K562 (cell line): Measurements from ENCODE around the gene FAM171A1. TPM values are rescaled to one million over a fixed set of nuclear protein-coding genes. Genes with fewer than 3 reads are reported as not detected.

Experiments used
- ATAC-seq: fragments of 200-7000 bp; cut with Tn5 transposase; 3 replicates; pipeline ENCODE4 v1.9.1; 2020; ENCODE audit warnings: moderate library complexity
- BruUV-seq: library from RNA; stranded (reverse); fragments of 400-500 nt; replicated peaks from 2 replicates; lab custom pipeline; 2021; lab: Mats Ljungman, UMichigan
- CTCF ChIA-PET: fragments of 300-600 bp; formaldehyde crosslinking; extraction: SDS; loops from one replicate; lab custom pipeline; 2021; ENCODE audit warnings: low intra/inter-chr PET ratio; lab: Yijun Ruan, JAX
- POLR2A ChIA-PET: fragments of 300-600, 350-650 bp; sonication (Branson Sonifier 250); formaldehyde crosslinking; extraction: SDS; loops from one replicate; lab custom pipeline; 2021; ENCODE audit warnings: antibody characterized with exemption, inconsistent platforms; lab: Yijun Ruan, JAX
- DNase-seq, 4 experiments: peaks; one replicate each; pipeline versions ENCODE4 v3.0.0 to v3.0.0-alpha.2; 2011 to 2018; ENCODE audit warnings: low spot score in 3 of 4, mixed read lengths in 3 of 4; ENCODE audit errors: extremely low read depth in 1 of 4
- FAIRE-seq: peaks from 2 replicates; lab custom pipeline; 2011; peaks lifted over from hg19 to GRCh38; lab: Jason Lieb, UNC
- H2AFZ ChIP-seq: 2 replicates; pipeline ENCODE4 v1.6.0; 2011; ENCODE audit warnings: low read depth, low read length, control low read depth, inconsistent platforms
- H3K27ac ChIP-seq: fragments of 200-600 bp; 3 replicates; pipeline ENCODE4 v1.8.0; 2011; ENCODE audit warnings: low read depth, mild to moderate bottlenecking, control low read depth, inconsistent platforms, low read length, moderate library complexity, mixed read lengths; ENCODE audit errors: extremely low read depth
- H3K27me3 ChIP-seq, 2 experiments: fragments of 300-600 bp in 1 of 2; 2 replicates in 1 of 2; 3 replicates in 1 of 2; pipeline versions ENCODE4 v1.6.0 to v1.8.0; 2011; ENCODE audit warnings: inconsistent platforms in 2 of 2, low read length in 2 of 2, mild to moderate bottlenecking in 1 of 2, mixed read lengths in 1 of 2, moderate library complexity in 1 of 2; ENCODE audit not compliant: control insufficient read depth in 2 of 2, insufficient read depth in 2 of 2
- H3K36me3 ChIP-seq: fragments of 300-600 bp; 3 replicates; pipeline ENCODE4 v1.8.0; 2011; ENCODE audit warnings: mild to moderate bottlenecking, low read length, inconsistent platforms; ENCODE audit not compliant: control insufficient read depth, insufficient read depth
- H3K4me1 ChIP-seq, 2 experiments: fragments of 200-600 bp in 1 of 2; replicated peaks in 1 of 2; 2 replicates in 1 of 2; 3 replicates in 1 of 2; pipeline versions ENCODE4 v1.5.1 to v1.8.0; 2011; ENCODE audit warnings: inconsistent platforms in 2 of 2, low read length in 2 of 2, mild to moderate bottlenecking in 1 of 2, mixed read lengths in 1 of 2, moderate library complexity in 1 of 2; ENCODE audit not compliant: control insufficient read depth in 2 of 2, insufficient read depth in 2 of 2
- H3K4me2 ChIP-seq: 2 replicates; pipeline ENCODE4 v1.6.1; 2011; ENCODE audit warnings: low read length, control low read depth, inconsistent platforms, mixed read lengths; ENCODE audit not compliant: insufficient read depth
- H3K4me3 ChIP-seq: fragments of 200-600 bp; sonication (generic), shearing (Covaris generic); 2 replicates; pipeline ENCODE4 v1.5.1; 2016; ENCODE audit warnings: control low read depth, inconsistent platforms
- H3K79me2 ChIP-seq: fragments of 200-600 bp; 3 replicates; pipeline ENCODE4 v1.8.0; 2011; ENCODE audit warnings: low read length, inconsistent platforms; ENCODE audit not compliant: control insufficient read depth, insufficient read depth
- H3K9ac ChIP-seq, 2 experiments: 2 replicates each; pipeline versions ENCODE4 v1.6.0 to v1.6.1; 2011; ENCODE audit warnings: low read depth in 2 of 2, low read length in 2 of 2, control low read depth in 1 of 2, inconsistent platforms in 1 of 2, mild to moderate bottlenecking in 1 of 2, mixed read lengths in 1 of 2; ENCODE audit not compliant: insufficient read depth in 1 of 2
- H3K9me1 ChIP-seq: one replicate; pipeline ENCODE4 v1.6.0; 2011; ENCODE audit warnings: inconsistent platforms, mild to moderate bottlenecking, low read length, moderate library complexity; ENCODE audit not compliant: control insufficient read depth, insufficient read depth
- H3K9me3 ChIP-seq: replicated peaks from 2 replicates; pipeline ENCODE4 v1.5.1; 2011; ENCODE audit warnings: low read depth, low read length, inconsistent platforms; ENCODE audit not compliant: control insufficient read depth, insufficient read depth
- H4K20me1 ChIP-seq: replicated peaks from 2 replicates; pipeline ENCODE4 v1.6.1; 2011; ENCODE audit warnings: low read length, inconsistent platforms, mixed read lengths; ENCODE audit not compliant: control insufficient read depth, insufficient read depth
- BCOR ChIP-seq: fragments of 450-650 bp; IDR thresholded peaks from 2 replicates; pipeline ENCODE4 v1.6.1; 2016
- BHLHE40 ChIP-seq: IDR thresholded peaks from 2 replicates; pipeline ENCODE4 v1.6.1; 2011; ENCODE audit warnings: low read length, improper control_type of control experiment
- GATA2 ChIP-seq: sonication (generic); formaldehyde crosslinking; IDR thresholded peaks from 2 replicates; pipeline ENCODE4 v1.4.0; 2020; ENCODE audit warnings: mild to moderate bottlenecking, missing genetic modification reagents
- GATAD2B ChIP-seq: fragments of 450-650 bp; IDR thresholded peaks from 2 replicates; pipeline ENCODE4 v1.6.1; 2017; ENCODE audit warnings: mild to moderate bottlenecking, borderline replicate concordance
- MTA1 ChIP-seq: fragments of 450-650 bp; IDR thresholded peaks from 2 replicates; pipeline ENCODE4 v1.6.1; 2017; ENCODE audit warnings: borderline replicate concordance
- NCOA4 ChIP-seq: fragments of 450-650 bp; IDR thresholded peaks from 2 replicates; pipeline ENCODE4 v1.6.1; 2018; ENCODE audit warnings: mild to moderate bottlenecking; ENCODE audit not compliant: partially characterized antibody
- PYGO2 ChIP-seq: fragments of 450-650 bp; IDR thresholded peaks from 2 replicates; pipeline ENCODE4 v1.6.1; 2016; ENCODE audit warnings: mild to moderate bottlenecking, missing genetic modification characterization, moderate library complexity, missing compliant biosample characterization
- RAD21 ChIP-seq, 2 experiments: fragments of 250-450 bp in 1 of 2; fragments of 450-650 bp in 1 of 2; sonication (Bioruptor Pico) in 1 of 2; formaldehyde crosslinking in 1 of 2; IDR thresholded peaks in 1 of 2; conservative IDR thresholded peaks in 1 of 2; 2 replicates each; pipeline versions ENCODE4 v1.4.0 to v1.8.0; 2020 to 2022; ENCODE audit warnings: mild to moderate bottlenecking in 2 of 2, moderate library complexity in 1 of 2
- THAP7 ChIP-seq: fragments of 250-450 bp; sonication (Bioruptor Pico); IDR thresholded peaks from 2 replicates; pipeline ENCODE4 v1.5.0; 2021
- XRCC5 ChIP-seq: fragments of 200-400 bp; formaldehyde crosslinking; IDR thresholded peaks from 2 replicates; pipeline ENCODE4 v1.6.1; 2017; ENCODE audit warnings: low read depth, mild to moderate bottlenecking, low read length
- ZKSCAN8 ChIP-seq: fragments of 200-800 bp; sonication (Bioruptor generic); IDR thresholded peaks from 2 replicates; pipeline ENCODE4 v1.6.1; 2016; ENCODE audit warnings: missing genetic modification characterization, missing compliant biosample characterization
- ZNF121 ChIP-seq: sonication (generic); formaldehyde crosslinking; conservative IDR thresholded peaks from 2 replicates; pipeline ENCODE4 v1.8.0; 2022; ENCODE audit warnings: missing genetic modification reagents
- ZNF282 ChIP-seq: sonication (generic); formaldehyde crosslinking; IDR thresholded peaks from 2 replicates; pipeline ENCODE4 v1.8.1; 2023; ENCODE audit warnings: missing genetic modification reagents
- ZNF384 ChIP-seq: IDR thresholded peaks from 2 replicates; pipeline ENCODE4 v1.6.1; 2012; ENCODE audit warnings: low read depth, low read length, improper control_type of control experiment
- ZNF512 ChIP-seq: IDR thresholded peaks from 2 replicates; pipeline ENCODE4 v1.6.1; 2016; ENCODE audit warnings: missing genetic modification characterization, missing compliant biosample characterization
- ZNF57 ChIP-seq: fragments of 450-650 bp; formaldehyde crosslinking; IDR thresholded peaks from 2 replicates; pipeline ENCODE4 v1.4.0; 2020; ENCODE audit warnings: mild to moderate bottlenecking, moderate library complexity
- ZNF589 ChIP-seq: fragments of 200-800 bp; sonication (Bioruptor generic); IDR thresholded peaks from 2 replicates; pipeline ENCODE4 v1.6.1; 2016; ENCODE audit warnings: low read depth, missing genetic modification characterization, missing compliant biosample characterization
- ZNF695 ChIP-seq: fragments of 450-650 bp; formaldehyde crosslinking; IDR thresholded peaks from 2 replicates; pipeline ENCODE4 v1.4.0; 2020; ENCODE audit warnings: mild to moderate bottlenecking, moderate library complexity
- WGBS: fragments of 100-300 bp; shearing (Covaris generic); methylation state at CpG from one replicate; pipeline ENCODE4 v1.1.6; 2016; ENCODE audit warnings: low coverage, mixed read lengths; ENCODE audit not compliant: insufficient coverage; ENCODE audit errors: missing lambda C conversion rate; 5-methylcytosine and 5-hydroxymethylcytosine counted together
- in situ Hi-C: fragments of 300-500 bp; cut with MboI; formaldehyde crosslinking; loops from 4 replicates; pipeline ENCODE4 v1.15.0; 2018; ENCODE audit warnings: inconsistent platforms, mixed read lengths
- intact Hi-C: fragments of 100-400 bp; cut with micrococcal nuclease; formaldehyde crosslinking; loops from 2 replicates; pipeline ENCODE4 v1.14.2; 2022
- polyA plus RNA-seq, 8 experiments: library from polyadenylated mRNA; depleted of rRNA in 4 of 8; stranded (reverse) in 5 of 8; unstranded in 3 of 8; fragments of >200 nt; fragmentation: Nextera tagmentation in 2 of 8; fragmentation: Illumina TruSeq in 1 of 8; extraction: Ambion mirVana in 2 of 8; extraction: Trizol in 1 of 8; gene quantifications; 2 replicates each; pipeline versions ENCODE4 v1.2.1 to v1.2.3, GENCODE V29; 2011 to 2014; ENCODE audit warnings: inconsistent platforms in 1 of 8, missing spikeins in 1 of 8
- total RNA-seq, 7 experiments: library from RNA; depleted of rRNA in 6 of 7; stranded (reverse); fragments of >200 nt in 6 of 7; fragmentation: Illumina TruSeq in 2 of 7; extraction: Trizol in 2 of 7; gene quantifications; 2 replicates each; pipeline versions ENCODE4 v1.2.1 to v1.2.3, GENCODE V29; 2011 to 2021; ENCODE audit warnings: low replicate concordance in 1 of 7
- TF ChIP-seq, protein P1 (sequence below): fragments of 450-650 bp; IDR thresholded peaks from 2 replicates; pipeline ENCODE4 v1.6.1; 2016; ENCODE audit warnings: antibody characterized with exemption

FAM171A1 gene
- total and polyA plus RNA-seq, 9 of the 15 experiments (the other 6 are each of a cell fraction or from before 2014, with no cell fraction given), result 0.51 to 8.2 (median 4.8) TPM

GRCh38 chr10:15265056-15265455, 106.0 kb downstream of the FAM171A1 start (continued):
- TF ChIP-seq GATA2 (CRISPR knock-in tag), result no peak

- H3K4me2 ChIP-seq, result no peak overlapping the region
- in situ Hi-C loops, result no loop called here
- intact Hi-C loops, result loop anchor here (5.0 kb wide), 1 partner anchor 109 kb away; the partner anchor contains the start of gene FAM171A1
- POLR2A ChIA-PET, result interaction anchor here (0.7 kb wide), 1 partner anchor 407 kb away, joined by 3 read pairs; no protein-coding TSS in a partner anchor
- H3K9me1 ChIP-seq, result no peaks in the 10 kb centered on the region
- BruUV-seq, result no TSS peak
- CTCF ChIA-PET, result no interaction called here
- no peaks in the 10 kb centered on the region for H3K4me1 ChIP-seq
- no peaks in the 10 kb centered on the region for H4K20me1 ChIP-seq
- ATAC-seq, result no peak
- no peaks in the 10 kb centered on the region for H3K36me3 ChIP-seq
- FAIRE-seq, result no peak
- H3K27ac ChIP-seq, result no peak overlapping the region
- DNase-seq, result no peak
- no peaks in the 10 kb centered on the region for H3K9me3 ChIP-seq
- H3K27me3 ChIP-seq, result no peaks in the 10 kb centered on the region
- H3K79me2 ChIP-seq, result no peaks in the 10 kb centered on the region
- H3K9ac ChIP-seq, result no peak overlapping the region
- H2AFZ ChIP-seq, result no peak overlapping the region
- 57% methylated on average over 8 of the region's 8 CpGs for WGBS
- no peak overlapping the region for H3K4me3 ChIP-seq
- TF ChIP-seq ZNF57 (CRISPR knock-in tag) (no peak), XRCC5 (no peak), MTA1 (peak; percentile 82), ZNF121 (peak; percentile 54), ZKSCAN8 (CRISPR knock-in tag) (no peak), GATAD2B (peak; percentile 77; the same call in 1 of the 2 replicates), ZNF282 (no peak), ZNF589 (CRISPR knock-in tag) (no peak), ZNF512 (tag) (no peak), BHLHE40 (no peak), RAD21 (CRISPR knock-in tag; conservative IDR thresholded peaks at IDR 0.05 in 1 of 2, IDR thresholded peaks at IDR 0.05 in 1 of 2) (no peak), PYGO2 (no peak), NCOA4 (no peak), THAP7 (CRISPR knock-in tag) (no peak), ZNF695 (CRISPR knock-in tag) (no peak), ZNF384 (no peak), GATA2 (CRISPR knock-in tag) (peak; percentile 80), BCOR (peak; percentile 35; the same call in 1 of the 2 replicates)
- TF ChIP-seq, protein P1, sequence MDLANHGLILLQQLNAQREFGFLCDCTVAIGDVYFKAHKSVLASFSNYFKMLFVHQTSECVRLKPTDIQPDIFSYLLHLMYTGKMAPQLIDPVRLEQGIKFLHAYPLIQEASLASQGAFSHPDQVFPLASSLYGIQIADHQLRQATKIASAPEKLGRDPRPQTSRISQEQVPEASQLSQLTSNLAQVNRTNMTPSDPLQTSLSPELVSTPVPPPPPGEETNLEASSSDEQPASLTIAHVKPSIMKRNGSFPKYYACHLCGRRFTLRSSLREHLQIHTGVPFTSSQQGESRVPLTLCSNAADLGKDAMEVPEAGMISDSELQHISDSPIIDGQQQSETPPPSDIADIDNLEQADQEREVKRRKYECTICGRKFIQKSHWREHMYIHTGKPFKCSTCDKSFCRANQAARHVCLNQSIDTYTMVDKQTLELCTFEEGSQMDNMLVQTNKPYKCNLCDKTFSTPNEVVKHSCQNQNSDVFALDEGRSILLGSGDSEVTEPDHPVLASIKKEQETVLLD, result peak; percentile 87
Measured at GRCh38 chr10:15263657-15264323, 107.3 kb downstream of the FAM171A1 start.
